Measurements from ENCODE around the gene PLD2.

GRCh38 chr17:4768298-4768697 is 38.7 kb upstream of the PLD2 start:
- TF ChIP-seq CTCF (conservative IDR thresholded peaks at IDR 0.05; ENCODE audit: low read depth, low read length) = no peak
- no peak for TF ChIP-seq EZH2phosphoT487 (IDR thresholded peaks at IDR 0.05; ENCODE audit: borderline replicate concordance, low read length)
